ENCODE measurements around the gene SELENBP1.

DNA sequence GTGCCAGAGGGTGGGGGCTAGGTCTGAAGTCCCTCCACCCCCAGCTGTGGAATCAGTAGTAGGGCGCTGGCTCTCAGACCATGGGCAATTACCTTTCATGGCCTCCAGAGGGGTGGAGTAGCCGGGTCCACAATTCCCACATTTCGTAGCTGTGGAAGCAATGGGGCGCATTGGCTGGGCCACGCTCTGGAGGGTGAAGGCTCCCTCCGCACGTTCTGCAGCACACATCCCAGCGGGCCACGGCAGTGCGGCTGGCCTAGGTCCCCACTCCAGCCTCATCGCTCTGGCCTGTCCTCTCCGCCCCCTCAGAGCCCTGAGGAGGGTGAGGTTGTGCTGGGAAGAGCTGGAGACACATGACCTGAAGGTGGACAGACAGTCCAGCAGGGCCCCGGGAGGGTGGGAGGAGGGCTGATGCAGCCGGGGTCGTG is 2.9 kb downstream of the SELENBP1 start:
- TF ChIP-seq, protein P1, sequence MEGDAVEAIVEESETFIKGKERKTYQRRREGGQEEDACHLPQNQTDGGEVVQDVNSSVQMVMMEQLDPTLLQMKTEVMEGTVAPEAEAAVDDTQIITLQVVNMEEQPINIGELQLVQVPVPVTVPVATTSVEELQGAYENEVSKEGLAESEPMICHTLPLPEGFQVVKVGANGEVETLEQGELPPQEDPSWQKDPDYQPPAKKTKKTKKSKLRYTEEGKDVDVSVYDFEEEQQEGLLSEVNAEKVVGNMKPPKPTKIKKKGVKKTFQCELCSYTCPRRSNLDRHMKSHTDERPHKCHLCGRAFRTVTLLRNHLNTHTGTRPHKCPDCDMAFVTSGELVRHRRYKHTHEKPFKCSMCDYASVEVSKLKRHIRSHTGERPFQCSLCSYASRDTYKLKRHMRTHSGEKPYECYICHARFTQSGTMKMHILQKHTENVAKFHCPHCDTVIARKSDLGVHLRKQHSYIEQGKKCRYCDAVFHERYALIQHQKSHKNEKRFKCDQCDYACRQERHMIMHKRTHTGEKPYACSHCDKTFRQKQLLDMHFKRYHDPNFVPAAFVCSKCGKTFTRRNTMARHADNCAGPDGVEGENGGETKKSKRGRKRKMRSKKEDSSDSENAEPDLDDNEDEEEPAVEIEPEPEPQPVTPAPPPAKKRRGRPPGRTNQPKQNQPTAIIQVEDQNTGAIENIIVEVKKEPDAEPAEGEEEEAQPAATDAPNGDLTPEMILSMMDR (IDR thresholded peaks at IDR 0.05) = no peak
- TF ChIP-seq POLR2A (IDR thresholded peaks at IDR 0.05) = no peak
